Measurements from ENCODE around the gene ODAD3. TPM values are rescaled to one million over a fixed set of nuclear protein-coding genes. Genes with fewer than 3 reads are reported as not detected.
"Not testable (repeated sequence)": the region's sequence is repeated elsewhere in the genome, so short reads cannot be mapped to it uniquely, and the experiment has no call there.

The ODAD3 gene
- total and polyA plus RNA-seq, 8 donors, result 0.38 to 0.92 (median 0.62) TPM; not detected in 5

DNA sequence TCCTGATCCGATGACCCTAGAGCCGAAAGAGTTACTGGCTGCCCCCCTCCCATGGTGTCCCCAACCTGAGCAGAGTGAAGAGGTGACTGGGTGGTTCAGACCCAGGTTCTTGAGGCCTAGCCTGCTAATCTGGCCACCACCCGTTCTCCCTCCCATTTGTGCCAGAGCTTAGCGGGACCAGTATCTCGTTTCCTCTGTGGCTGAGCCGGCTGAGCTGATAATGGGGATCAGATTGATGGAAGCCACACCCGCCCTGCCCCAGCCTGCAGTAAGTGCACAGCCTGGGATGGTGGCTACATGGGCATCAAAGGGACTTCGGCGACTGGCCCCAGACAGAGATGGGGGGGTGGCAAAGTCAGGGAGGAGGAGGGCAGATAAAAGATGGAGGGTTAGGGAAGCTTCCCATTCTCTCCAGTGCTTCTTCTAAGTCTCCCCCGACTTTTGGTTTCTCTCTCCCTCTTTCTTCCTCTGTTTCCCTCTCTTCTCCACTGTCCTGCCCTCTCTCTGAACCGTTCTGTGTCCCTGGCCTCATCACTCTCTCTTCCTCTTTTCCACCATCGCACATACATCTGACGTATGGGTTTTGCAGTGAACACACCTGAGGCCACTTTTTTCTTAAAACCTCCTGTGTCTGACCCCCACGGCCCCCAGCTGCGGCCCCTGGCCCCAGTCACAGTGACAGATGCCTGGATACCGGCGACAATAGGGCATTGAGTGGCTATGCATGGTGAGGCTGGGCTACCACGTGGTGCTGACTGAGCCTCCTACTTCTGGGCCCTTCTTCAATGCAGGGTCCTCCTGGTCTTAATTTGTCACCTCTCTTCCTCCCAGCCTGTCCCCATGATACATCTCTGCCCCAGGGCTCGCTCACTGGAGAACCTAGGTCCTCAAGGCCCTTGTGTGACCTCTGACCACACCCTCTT lies 43.5 kb upstream of the ODAD3 start:
- peaks cover 31 to 47% (median 42%) of the 10 kb centered on the region in 4 donors for H3K4me1 ChIP-seq
- peaks cover 27 to 55% (median 43%) of the 10 kb centered on the region in 3 donors for H3K27me3 ChIP-seq
- H3K4me3 ChIP-seq, result no peak overlapping the region
- H3K27ac ChIP-seq, result no peak overlapping the region
- H3K36me3 ChIP-seq, result peaks cover 0 to 4% (median 3%) of the 10 kb centered on the region in 4 donors
- no peaks in the 10 kb centered on the region for H3K9me3 ChIP-seq
- intact Hi-C loops (cut with DNase I; ENCODE audit: low total_unique reads), result no loop called here
- TF ChIP-seq EP300 (IDR thresholded peaks at IDR 0.05) (no peak), POLR2A (IDR thresholded peaks at IDR 0.05) (no peak), CTCF (IDR thresholded peaks at IDR 0.05) (no peak), POLR2AphosphoS5 (IDR thresholded peaks at IDR 0.05) (no peak)
- WGBS, 5 donors, result 40 to 57% (median 46%) methylated on average over 17 to 19 of the region's 19 CpGs
- peak in 1 of 2 donors; percentile 28 for DNase-seq

GRCh38 chr19:11475861-11476260 lies 40.9 kb upstream of the ODAD3 start:
- peaks cover 11 to 36% (median 17%) of the 10 kb centered on the region in 3 donors for H3K27me3 ChIP-seq
- intact Hi-C loops (cut with DNase I; ENCODE audit: low total_unique reads), result no loop called here

DNA sequence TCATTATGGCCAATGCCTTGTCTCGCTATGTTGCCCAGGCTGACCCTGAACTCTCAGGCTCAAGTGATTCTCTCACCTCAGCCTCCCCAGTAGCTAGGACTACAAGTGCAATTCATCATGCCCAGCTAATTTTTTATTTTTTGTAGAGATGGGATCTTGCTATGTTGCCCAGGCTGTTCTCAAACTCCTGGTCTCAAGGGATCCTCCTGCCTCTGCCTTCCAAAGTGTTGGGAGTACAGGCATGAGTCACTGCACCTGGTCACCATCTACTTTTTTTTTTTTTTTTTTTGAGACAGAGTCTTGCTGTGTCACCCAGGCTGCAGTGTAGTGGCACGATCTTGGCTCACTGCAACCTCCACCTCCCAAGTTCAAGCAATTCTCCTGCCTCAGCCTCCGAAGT lies 40.4 kb upstream of the ODAD3 start:
- H3K4me3 ChIP-seq; H3K36me3 ChIP-seq; intact Hi-C loops (cut with DNase I; ENCODE audit: low total_unique reads); DNase-seq; H3K27ac ChIP-seq; H3K9me3 ChIP-seq: not testable (repeated sequence)
- 84 to 100% (median 91%) methylated on average over 3 of the region's 3 CpGs for WGBS, 5 donors
- H3K27me3 ChIP-seq, result peaks cover 7 to 31% (median 12%) of the 10 kb centered on the region in 3 donors
- H3K4me1 ChIP-seq, result peaks cover 12 to 16% (median 14%) of the 10 kb centered on the region in 4 donors

More at GRCh38 chr19:11475861-11476260, 40.9 kb upstream of the ODAD3 start:
- H3K4me3 ChIP-seq, result no peak overlapping the region
- H3K36me3 ChIP-seq, result no peaks in the 10 kb centered on the region
- H3K27ac ChIP-seq, result no peak overlapping the region
- no peak for TF ChIP-seq EP300 (IDR thresholded peaks at IDR 0.05)
- no peak for TF ChIP-seq POLR2AphosphoS5 (IDR thresholded peaks at IDR 0.05)
- TF ChIP-seq POLR2A (IDR thresholded peaks at IDR 0.05), result no peak
- 72 to 81% (median 75%) methylated on average over 8 of the region's 8 CpGs for WGBS, 5 donors
- peaks cover 17 to 22% (median 20%) of the 10 kb centered on the region in 4 donors for H3K4me1 ChIP-seq
- DNase-seq, result no peak
- H3K9me3 ChIP-seq, result no peaks in the 10 kb centered on the region

DNA sequence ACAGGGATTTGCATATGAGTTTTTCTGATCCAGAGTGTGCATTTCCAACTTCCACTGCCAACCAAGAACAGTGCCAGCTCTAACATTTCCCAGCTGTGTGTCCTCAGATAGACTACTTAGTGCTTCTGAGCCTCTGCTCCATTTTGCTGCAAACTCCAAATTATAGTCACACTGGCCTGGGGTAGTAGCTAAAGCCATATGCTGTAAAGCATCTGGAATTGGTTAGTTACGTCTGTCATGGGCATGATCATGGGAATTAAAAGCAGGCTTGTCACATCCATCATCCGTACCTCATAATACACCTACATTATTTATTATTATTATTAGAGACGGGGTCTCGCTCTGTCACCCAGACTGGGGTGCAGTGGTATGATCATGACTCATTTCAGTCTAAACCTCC lies 38.8 kb upstream of the ODAD3 start:
- WGBS, 5 donors, result 78 to 86% (median 83%) methylated on average over 4 of the region's 4 CpGs
- H3K27me3 ChIP-seq, result peaks cover 0 to 31% (median 0%) of the 10 kb centered on the region in 3 donors
- TF ChIP-seq CTCF (IDR thresholded peaks at IDR 0.05) (no peak), EP300 (IDR thresholded peaks at IDR 0.05) (no peak), POLR2AphosphoS5 (IDR thresholded peaks at IDR 0.05) (no peak), POLR2A (IDR thresholded peaks at IDR 0.05) (no peak)
- H3K4me1 ChIP-seq, result peaks cover 0 to under 1% (median 0%) of the 10 kb centered on the region in 4 donors
- intact Hi-C loops (cut with DNase I; ENCODE audit: low total_unique reads), result no loop called here
- H3K9me3 ChIP-seq, result no peaks in the 10 kb centered on the region
- H3K36me3 ChIP-seq, result no peaks in the 10 kb centered on the region
- H3K4me3 ChIP-seq, result no peak overlapping the region
- no peak for DNase-seq
- no peak overlapping the region for H3K27ac ChIP-seq

- DNase-seq; H3K27ac ChIP-seq; H3K9me3 ChIP-seq; H3K4me1 ChIP-seq; intact Hi-C loops (cut with DNase I; ENCODE audit: low total_unique reads); H3K36me3 ChIP-seq; H3K4me3 ChIP-seq: not testable (repeated sequence)
- WGBS, 5 donors, result 36 to 57% (median 47%) methylated on average over 8 of the region's 8 CpGs
- H3K27me3 ChIP-seq, result peaks cover 0 to 42% (median 0%) of the 10 kb centered on the region in 3 donors
These were observed 33.4 kb upstream of the ODAD3 start for GRCh38 chr19:11468266-11468845.

Measured in stomach (tissue), 9 donors.